HCT116 (cell line): Measurements from ENCODE around the gene BTBD9. TPM values are rescaled to one million over a fixed set of nuclear protein-coding genes. Genes with fewer than 3 reads are reported as not detected.
A peak's percentile ranks its signal among the peaks of the same experiment; 100 is the strongest.

ENCODE experiments used
- ATAC-seq: fragments of 200-7000 bp; cut with Tn5 transposase; 2 replicates; pipeline ENCODE4 v1.9.1; 2020; ENCODE audit warnings: mild to moderate bottlenecking, moderate library complexity
- BruUV-seq: library from RNA; stranded (reverse); fragments of 400-500 nt; replicated peaks from 2 replicates; lab custom pipeline; 2021; lab: Mats Ljungman, UMichigan
- CTCF ChIA-PET: fragments of 300-600 bp; sonication (Branson Sonifier 250); formaldehyde crosslinking; loops from one replicate; lab custom pipeline; 2021; ENCODE audit warnings: antibody characterized with exemption; lab: Charles Lee
- POLR2A ChIA-PET: fragments of 300-600, 350-600 bp; sonication (Branson Sonifier 250); formaldehyde crosslinking; loops from one replicate; lab custom pipeline; 2021; ENCODE audit warnings: antibody characterized with exemption; lab: Charles Lee
- RAD21 ChIA-PET, 2 experiments: fragments of 300-600 bp; sonication (Branson Sonifier 250); formaldehyde crosslinking; loops; one replicate each; lab custom pipeline; 2023; ENCODE audit warnings: low total read pairs in 2 of 2; ENCODE audit not compliant: uncharacterized antibody in 2 of 2, unreplicated experiment in 2 of 2, low non-redundant PET in 1 of 2; lab: Charles Lee
- DNase-seq: peaks from one replicate; pipeline ENCODE4 v3.0.0-alpha.2; 2010; ENCODE audit warnings: low read depth, low spot score
- H2AFZ ChIP-seq: fragments of 200-600 bp; shearing (Covaris generic), sonication (generic); 2 replicates; pipeline ENCODE4 v1.6.1; 2017; ENCODE audit warnings: low read depth, mixed run types, mixed read lengths, antibody characterized with exemption, low read length; ENCODE audit not compliant: poor library complexity, severe bottlenecking
- H3K27ac ChIP-seq: 2 replicates; pipeline ENCODE4 v1.5.1; 2012; ENCODE audit warnings: low read depth, low read length
- H3K27me3 ChIP-seq: fragments of 200-600 bp; sonication (generic); 2 replicates; pipeline ENCODE4 v1.6.1; 2016; ENCODE audit warnings: mixed run types, low read length, mixed read lengths; ENCODE audit not compliant: insufficient read depth
- H3K36me3 ChIP-seq, 2 experiments: fragments of 200-500 bp in 1 of 2; fragments of 200-600 bp in 1 of 2; sonication (Bioruptor generic) in 1 of 2; sonication (generic) in 1 of 2; 2 replicates each; pipeline versions ENCODE4 v1.5.1 to v1.6.1; 2014 to 2016; ENCODE audit warnings: low read length in 2 of 2, inconsistent platforms in 1 of 2, mixed read lengths in 1 of 2, mixed run types in 1 of 2; ENCODE audit not compliant: insufficient read depth in 2 of 2, control insufficient read depth in 1 of 2
- H3K4me1 ChIP-seq, 2 experiments: fragments of 200-600 bp in 1 of 2; sonication (generic) in 1 of 2; 2 replicates each; pipeline versions ENCODE4 v1.5.1 to v1.6.1; 2012 to 2017; ENCODE audit warnings: low read length in 2 of 2, inconsistent platforms in 1 of 2, mild to moderate bottlenecking in 1 of 2, mixed read lengths in 1 of 2, mixed run types in 1 of 2, moderate library complexity in 1 of 2; ENCODE audit not compliant: insufficient read depth in 2 of 2, control insufficient read depth in 1 of 2
- H3K4me2 ChIP-seq: fragments of 200-600 bp; sonication (generic); 2 replicates; pipeline ENCODE4 v1.6.1; 2017; ENCODE audit warnings: mixed run types, low read length, mixed read lengths
- H3K4me3 ChIP-seq, 2 experiments: fragments of 200-600 bp in 1 of 2; sonication (generic) in 1 of 2; replicated peaks in 1 of 2; 2 replicates each; pipeline ENCODE4 v1.5.1; 2011 to 2016; ENCODE audit warnings: low read length in 2 of 2, control low read depth in 1 of 2, low read depth in 1 of 2, mild to moderate bottlenecking in 1 of 2, mixed read lengths in 1 of 2, mixed run types in 1 of 2
- H3K79me2 ChIP-seq: fragments of 200-600 bp; sonication (generic); 2 replicates; pipeline ENCODE4 v1.6.1; 2017; ENCODE audit warnings: mild to moderate bottlenecking, mixed run types, low read length, moderate library complexity, mixed read lengths; ENCODE audit not compliant: insufficient read depth
- H3K9ac ChIP-seq: fragments of 200-600 bp; sonication (generic); 2 replicates; pipeline ENCODE4 v1.6.1; 2016; ENCODE audit warnings: low read length, mixed read lengths
- H3K9me2 ChIP-seq: fragments of 200-600 bp; sonication (generic), shearing (Covaris generic); 2 replicates; pipeline ENCODE4 v1.6.1; 2017; ENCODE audit warnings: mixed run types, mild to moderate bottlenecking, moderate library complexity; ENCODE audit not compliant: insufficient read depth
- H3K9me3 ChIP-seq, 2 experiments: fragments of 200-500 bp in 1 of 2; fragments of 200-600 bp in 1 of 2; sonication (Bioruptor generic) in 1 of 2; sonication (generic) in 1 of 2; 2 replicates each; pipeline ENCODE4 v1.6.1; 2014 to 2017; ENCODE audit warnings: low read length in 2 of 2, mixed read lengths in 2 of 2, inconsistent platforms in 1 of 2, low read depth in 1 of 2, mild to moderate bottlenecking in 1 of 2, mixed run types in 1 of 2, moderate library complexity in 1 of 2; ENCODE audit not compliant: control insufficient read depth in 1 of 2, insufficient read depth in 1 of 2
- H4K20me1 ChIP-seq: fragments of 200-600 bp; sonication (generic), shearing (Covaris generic); 2 replicates; pipeline ENCODE4 v1.6.1; 2017; ENCODE audit warnings: mixed run types, mild to moderate bottlenecking, moderate library complexity; ENCODE audit not compliant: insufficient read depth
- CBX3 ChIP-seq: IDR thresholded peaks from 2 replicates; pipeline ENCODE4 v1.6.1; 2012; ENCODE audit warnings: low read depth
- FOSL1 ChIP-seq: IDR thresholded peaks from 2 replicates; pipeline ENCODE4 v1.6.1; 2012; ENCODE audit warnings: low read depth
- REST ChIP-seq: IDR thresholded peaks from 2 replicates; pipeline ENCODE4 v1.6.1; 2012; ENCODE audit warnings: low read depth
- SRF ChIP-seq: IDR thresholded peaks from 2 replicates; pipeline ENCODE4 v1.6.1; 2012; ENCODE audit warnings: low read depth
- intact Hi-C: fragments of 100-400 bp; cut with micrococcal nuclease; formaldehyde crosslinking; loops from 2 replicates; pipeline ENCODE4 v1.10.0; 2022
- total RNA-seq: library from RNA; stranded (reverse); gene quantifications from one replicate; pipeline ENCODE4 v1.2.1, GENCODE V29; 2021; ENCODE audit not compliant: unreplicated experiment
- TF ChIP-seq, protein P1 (sequence below): IDR thresholded peaks from 2 replicates; pipeline ENCODE4 v1.6.1; 2012

The BTBD9 gene
- total RNA-seq, 1 experiment from 2014 or later = 10.9 TPM

DNA sequence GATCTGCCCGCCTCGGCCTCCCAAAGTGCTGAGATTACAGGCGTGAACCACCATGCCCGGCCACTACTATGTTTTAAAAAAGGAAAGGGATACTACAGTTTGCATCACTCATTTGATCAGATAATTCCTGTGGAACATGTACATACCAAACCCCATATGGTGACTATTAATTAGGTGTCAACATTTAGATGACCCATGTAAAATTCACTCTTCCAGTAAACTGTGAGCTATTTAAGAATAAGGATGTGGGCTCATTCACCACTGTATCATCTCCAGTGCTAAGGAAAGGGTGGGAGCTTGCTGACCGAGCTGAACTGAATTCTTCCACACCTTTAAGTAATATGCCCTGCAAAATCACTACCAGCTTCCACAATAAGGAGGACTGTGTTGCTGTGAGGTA is 127.5 kb downstream of the BTBD9 start:
- no peak overlapping the region for H3K4me3 ChIP-seq
- no peak overlapping the region for H2AFZ ChIP-seq
- no peaks in the 10 kb centered on the region for H3K9me2 ChIP-seq
- no peaks in the 10 kb centered on the region for H4K20me1 ChIP-seq
- RAD21 ChIA-PET = no interaction called here
- no TSS peak for BruUV-seq
- no peaks in the 10 kb centered on the region for H3K79me2 ChIP-seq
- intact Hi-C loops = no loop called here
- H3K27me3 ChIP-seq = no peaks in the 10 kb centered on the region
- H3K4me2 ChIP-seq = no peak overlapping the region
- POLR2A ChIA-PET = no interaction called here
- CTCF ChIA-PET = interaction anchor here (1.0 kb wide), 1 partner anchor 18 kb away, joined by 4 read pairs; no protein-coding TSS in a partner anchor
- DNase-seq (no peak), ATAC-seq (no peak)
- H3K9me3 ChIP-seq = no peaks in the 10 kb centered on the region
- TF ChIP-seq, protein P1, sequence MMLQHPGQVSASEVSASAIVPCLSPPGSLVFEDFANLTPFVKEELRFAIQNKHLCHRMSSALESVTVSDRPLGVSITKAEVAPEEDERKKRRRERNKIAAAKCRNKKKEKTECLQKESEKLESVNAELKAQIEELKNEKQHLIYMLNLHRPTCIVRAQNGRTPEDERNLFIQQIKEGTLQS = no peak
- TF ChIP-seq FOSL1 = no peak
- no peak overlapping the region for H3K9ac ChIP-seq
- H3K27ac ChIP-seq = no peak overlapping the region
- H3K4me1 ChIP-seq = peaks cover 14 to 27% of the 10 kb centered on the region in 2 experiments
- no peaks in the 10 kb centered on the region for H3K36me3 ChIP-seq

GRCh38 chr6:38510205-38510604 is 129.5 kb downstream of the BTBD9 start:
- Histone ChIP-seq H3K9ac (no peak overlapping the region), H4K20me1 (no peaks in the 10 kb centered on the region), H3K4me3 (peak overlapping the region in 1 of 2 experiments; percentile 21; a peak in 1 of 4 replicates), H3K9me2 (no peaks in the 10 kb centered on the region), H3K4me2 (peak overlapping the region; percentile 70), H2AFZ (no peak overlapping the region), H3K27ac (no peak overlapping the region), H3K9me3 (no peaks in the 10 kb centered on the region), H3K79me2 (no peaks in the 10 kb centered on the region)
- ChIA-PET CTCF (interaction anchor here (1.5 kb wide), 1 partner anchor 11 kb away, joined by 4 read pairs; no protein-coding TSS in a partner anchor), POLR2A (no interaction called here), RAD21 (interaction anchor here in 1 of 2 experiments (0.8 kb wide), 1 partner anchor 16 kb away, joined by 3 read pairs; no protein-coding TSS in a partner anchor)
- intact Hi-C loops = no loop called here
- DNase-seq (no peak), ATAC-seq (peak; percentile 66)
- TF ChIP-seq, protein P1 = no peak
- no peak for TF ChIP-seq SRF
- TF ChIP-seq REST = no peak
- TF ChIP-seq CBX3 = no peak
- TF ChIP-seq, all 23 proteins: peak for 0
- H3K36me3 ChIP-seq = no peaks in the 10 kb centered on the region
- no TSS peak for BruUV-seq
- peaks cover 14 to 27% of the 10 kb centered on the region in 2 experiments for H3K4me1 ChIP-seq
- no peaks in the 10 kb centered on the region for H3K27me3 ChIP-seq
